ENCODE measurements around the gene TNNC2. TPM values are rescaled to one million over a fixed set of nuclear protein-coding genes. Genes with fewer than 3 reads are reported as not detected.

TNNC2 gene
- total and polyA plus RNA-seq, 9 of the 15 experiments (the other 6 are each of a cell fraction or from before 2014, with no cell fraction given) = not detected

DNA sequence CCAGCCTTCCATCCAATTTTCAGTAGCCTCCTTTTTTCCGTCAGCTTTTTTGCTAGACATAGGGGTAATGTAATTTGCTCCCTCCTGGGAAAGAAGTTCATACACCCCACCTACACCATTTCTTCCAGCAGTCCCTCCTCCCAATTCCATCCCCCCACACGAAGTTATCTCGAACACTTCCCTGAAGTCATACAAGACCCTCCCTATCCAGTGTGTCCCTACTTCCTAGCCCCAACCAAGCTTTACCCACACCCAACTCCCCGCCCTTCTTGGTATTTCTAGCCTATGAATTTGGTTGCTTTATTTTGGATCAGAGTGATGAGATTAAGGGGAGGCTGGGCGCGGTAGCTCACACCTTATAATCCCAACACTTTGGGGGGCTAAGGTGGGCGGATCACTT, 13.6 kb downstream of the TNNC2 start (continued):
- TF ChIP-seq ZNF584 (CRISPR knock-in tag; IDR thresholded peaks at IDR 0.05; ENCODE audit: low read depth) (no peak), ZNF121 (CRISPR knock-in tag; conservative IDR thresholded peaks at IDR 0.05) (no peak), ZNF717 (CRISPR knock-in tag; IDR thresholded peaks at IDR 0.05) (no peak), ILF3 (IDR thresholded peaks at IDR 0.05; ENCODE audit: borderline replicate concordance) (no peak), BCOR (IDR thresholded peaks at IDR 0.05) (no peak), SOX6 (IDR thresholded peaks at IDR 0.05) (no peak), SUPT5H (IDR thresholded peaks at IDR 0.05) (no peak)
- TF ChIP-seq, protein P1, sequence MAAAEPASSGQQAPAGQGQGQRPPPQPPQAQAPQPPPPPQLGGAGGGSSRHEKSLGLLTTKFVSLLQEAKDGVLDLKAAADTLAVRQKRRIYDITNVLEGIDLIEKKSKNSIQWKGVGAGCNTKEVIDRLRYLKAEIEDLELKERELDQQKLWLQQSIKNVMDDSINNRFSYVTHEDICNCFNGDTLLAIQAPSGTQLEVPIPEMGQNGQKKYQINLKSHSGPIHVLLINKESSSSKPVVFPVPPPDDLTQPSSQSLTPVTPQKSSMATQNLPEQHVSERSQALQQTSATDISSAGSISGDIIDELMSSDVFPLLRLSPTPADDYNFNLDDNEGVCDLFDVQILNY (CRISPR knock-in tag; IDR thresholded peaks at IDR 0.05) = no peak

DNA sequence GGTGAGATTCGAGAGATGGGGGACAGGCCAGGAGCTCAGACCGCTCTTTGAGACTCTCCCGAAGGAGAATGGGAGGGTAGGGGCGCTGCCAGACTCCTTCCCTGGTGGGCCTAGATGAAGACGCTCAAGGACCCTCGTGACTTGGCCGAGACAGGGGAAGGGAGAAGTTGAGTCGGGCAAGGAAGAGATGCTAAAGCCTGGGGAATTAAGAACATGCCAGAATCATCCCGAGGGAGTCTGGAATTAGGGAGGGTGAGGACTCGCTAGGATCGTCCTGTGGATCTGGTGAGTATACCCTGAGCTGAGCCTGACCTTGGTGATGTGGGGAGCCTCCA, 14.1 kb downstream of the TNNC2 start:
- Histone ChIP-seq H3K9me1 (ENCODE audit: control insufficient read depth, insufficient read depth, low read length) (no peaks in the 10 kb centered on the region), H3K4me3 (no peak overlapping the region), H4K20me1 (replicated peaks; ENCODE audit: control insufficient read depth, insufficient read depth, low read length) (no peaks in the 10 kb centered on the region), H3K4me1 (replicated peaks in 1 of 2; ENCODE audit: control insufficient read depth in 2 of 2, insufficient read depth in 2 of 2, low read length in 2 of 2) (peaks cover 14 to 23% of the 10 kb centered on the region in 2 experiments), H3K27ac (ENCODE audit: extremely low read depth, low read depth, low read length) (no peak overlapping the region), H3K79me2 (ENCODE audit: control insufficient read depth, insufficient read depth, low read length) (no peaks in the 10 kb centered on the region), H3K36me3 (ENCODE audit: control insufficient read depth, insufficient read depth, low read length) (peaks cover 35% of the 10 kb centered on the region; the same call in 2 of the 3 replicates), H3K4me2 (ENCODE audit: insufficient read depth, low read length) (no peak overlapping the region), H2AFZ (ENCODE audit: low read depth, low read length) (no peak overlapping the region), H3K9ac (ENCODE audit: insufficient read depth in 1 of 2, low read depth in 2 of 2, low read length in 2 of 2) (no peak overlapping the region), H3K9me3 (replicated peaks; ENCODE audit: control insufficient read depth, insufficient read depth, low read depth, low read length) (peaks cover 11% of the 10 kb centered on the region; the same call in 1 of the 2 replicates), H3K27me3 (ENCODE audit: control insufficient read depth in 2 of 2, insufficient read depth in 2 of 2, low read length in 2 of 2) (no peaks in the 10 kb centered on the region)
- FAIRE-seq (no peak), DNase-seq (ENCODE audit: extremely low read depth in 1 of 4, low spot score in 3 of 4) (no peak), ATAC-seq (no peak)
- BruUV-seq (replicated peaks) = no TSS peak
- 88% methylated on average over 11 of the region's 11 CpGs for WGBS (ENCODE audit: insufficient coverage, low coverage, missing lambda C conversion rate)
- in situ Hi-C loops (cut with MboI) (no loop called here), intact Hi-C loops (cut with micrococcal nuclease) (no loop called here)
- POLR2A ChIA-PET = interaction anchor here (0.6 to 1.2 kb wide), 3 partner anchors 11 to 73 kb away, joined by 3 to 4 read pairs (median 3); partner anchors contain the start of gene SNX21
- CTCF ChIA-PET (ENCODE audit: low intra/inter-chr PET ratio) = no interaction called here
- TF ChIP-seq ZNF23 (CRISPR knock-in tag; IDR thresholded peaks at IDR 0.05) (no peak), EWSR1 (IDR thresholded peaks at IDR 0.05; ENCODE audit: borderline replicate concordance, low read depth, partially characterized antibody) (no peak), ARID2 (IDR thresholded peaks at IDR 0.05) (no peak), MAFG (tag; conservative IDR thresholded peaks at IDR 0.05) (no peak), ZNF445 (CRISPR knock-in tag; IDR thresholded peaks at IDR 0.05; ENCODE audit: low read depth) (no peak), MBD1 (CRISPR knock-in tag; IDR thresholded peaks at IDR 0.05) (no peak)
- TF ChIP-seq, protein P2, sequence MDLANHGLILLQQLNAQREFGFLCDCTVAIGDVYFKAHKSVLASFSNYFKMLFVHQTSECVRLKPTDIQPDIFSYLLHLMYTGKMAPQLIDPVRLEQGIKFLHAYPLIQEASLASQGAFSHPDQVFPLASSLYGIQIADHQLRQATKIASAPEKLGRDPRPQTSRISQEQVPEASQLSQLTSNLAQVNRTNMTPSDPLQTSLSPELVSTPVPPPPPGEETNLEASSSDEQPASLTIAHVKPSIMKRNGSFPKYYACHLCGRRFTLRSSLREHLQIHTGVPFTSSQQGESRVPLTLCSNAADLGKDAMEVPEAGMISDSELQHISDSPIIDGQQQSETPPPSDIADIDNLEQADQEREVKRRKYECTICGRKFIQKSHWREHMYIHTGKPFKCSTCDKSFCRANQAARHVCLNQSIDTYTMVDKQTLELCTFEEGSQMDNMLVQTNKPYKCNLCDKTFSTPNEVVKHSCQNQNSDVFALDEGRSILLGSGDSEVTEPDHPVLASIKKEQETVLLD (IDR thresholded peaks at IDR 0.05) = no peak

Data from K562 (cell line).